AML-193 (cell line): ENCODE results near the gene SCN9A.

Source experiments
- DNase-seq, 2 experiments: peaks; one replicate each; lab custom pipeline; 2025; lab: John Stamatoyannopoulos, UW

SCN9A gene

DNA sequence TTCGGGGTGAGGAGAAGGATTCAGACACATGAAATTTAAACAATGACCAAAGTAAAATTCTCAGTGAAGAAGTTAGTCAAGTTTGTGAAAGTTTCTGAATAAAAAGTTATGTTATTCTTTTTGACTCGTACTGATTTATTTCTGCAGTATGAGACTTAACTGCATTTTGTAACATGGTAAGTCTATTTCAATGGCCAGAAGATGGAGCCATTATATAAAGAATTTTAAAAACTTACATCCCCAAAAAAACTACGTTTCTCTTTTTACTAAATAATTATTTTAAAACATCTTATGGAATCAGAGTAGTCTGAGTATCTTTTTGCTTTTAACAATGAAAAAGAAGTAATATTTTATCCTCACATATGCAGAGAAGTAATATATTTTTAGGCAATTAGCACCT lies 196.5 kb downstream of the SCN9A start:
- DNase-seq: no peak

- DNase-seq: no peak
Observed at GRCh38 chr2:166173263-166173662, 202.5 kb downstream of the SCN9A start.

DNA sequence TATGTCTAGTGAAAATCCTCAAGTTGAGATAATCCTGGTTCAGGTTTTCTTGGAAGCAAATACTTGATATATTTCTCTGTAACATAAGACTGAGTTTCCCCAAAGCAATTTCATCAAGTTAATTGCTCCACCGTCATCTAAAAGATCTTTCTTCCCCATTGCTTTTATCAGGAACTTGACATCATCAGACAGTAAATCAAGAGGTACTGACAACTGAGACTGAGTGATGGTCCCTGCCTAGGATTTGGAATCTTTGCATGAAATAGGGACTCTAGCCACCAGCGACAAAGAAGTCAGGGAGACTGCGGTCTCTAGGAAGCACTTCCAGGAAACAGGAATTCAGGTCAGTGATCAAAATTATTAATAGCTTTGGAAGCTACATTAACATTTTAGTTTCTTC lies 204.5 kb downstream of the SCN9A start:
- no peak for DNase-seq

GRCh38 chr2:166170356-166170755 lies 205.4 kb downstream of the SCN9A start:
- no peak for DNase-seq

GRCh38 chr2:166167449-166167848 lies 208.3 kb downstream of the SCN9A start:
- no peak for DNase-seq

DNA sequence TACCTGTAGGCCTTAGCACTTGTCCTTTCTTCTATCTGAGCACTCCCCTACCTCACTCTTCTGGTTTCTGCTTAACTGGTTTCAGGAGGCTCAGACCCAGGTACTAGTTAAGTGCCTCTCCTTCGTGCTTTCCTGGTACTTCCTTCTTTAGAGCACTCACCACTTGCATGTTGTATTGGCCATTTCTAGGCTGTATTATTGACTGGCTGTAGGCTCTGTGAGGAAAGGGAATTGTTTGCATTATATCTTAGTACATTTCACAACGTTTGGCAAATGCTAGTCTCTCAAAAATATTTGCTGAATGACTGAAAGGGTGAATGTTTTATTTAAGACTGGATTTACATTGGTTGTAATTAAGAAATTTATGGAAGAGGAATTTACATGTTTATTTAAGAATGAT lies 212.0 kb downstream of the SCN9A start:
- no peak for DNase-seq

- no peak for DNase-seq
Observed at GRCh38 chr2:166158546-166158945, 217.2 kb downstream of the SCN9A start.

- DNase-seq: no peak
Observed at GRCh38 chr2:166157578-166157977, 218.2 kb downstream of the SCN9A start.

DNA sequence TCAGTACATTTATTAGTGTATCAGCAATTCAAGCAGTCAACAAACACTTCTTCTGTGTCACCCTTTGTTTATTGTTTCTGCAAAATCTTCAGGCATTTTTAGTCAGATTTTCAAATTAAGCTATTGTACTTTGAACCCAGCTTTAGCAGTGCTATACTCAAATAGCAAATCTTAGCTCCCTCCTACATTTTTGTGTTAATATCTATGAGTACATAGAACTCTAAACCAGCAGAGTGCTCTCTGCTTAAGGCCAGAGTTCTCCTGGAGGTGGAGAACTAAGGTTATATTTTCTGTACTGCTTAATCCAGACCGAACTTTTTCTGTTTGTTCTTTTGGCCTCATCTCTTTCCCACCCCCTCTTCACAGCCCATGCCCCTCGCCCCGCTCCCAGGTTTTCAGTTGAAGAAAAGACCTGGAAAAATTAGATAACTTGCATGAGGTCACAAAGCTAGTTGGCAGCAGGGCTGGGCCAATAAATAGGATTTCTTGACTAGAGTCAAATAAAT lies 218.7 kb downstream of the SCN9A start:
- no peak for DNase-seq

GRCh38 chr2:166155589-166155988 lies 220.2 kb downstream of the SCN9A start:
- DNase-seq: no peak

- no peak for DNase-seq
Observed at GRCh38 chr2:166154685-166155338, 220.9 kb downstream of the SCN9A start.

DNA sequence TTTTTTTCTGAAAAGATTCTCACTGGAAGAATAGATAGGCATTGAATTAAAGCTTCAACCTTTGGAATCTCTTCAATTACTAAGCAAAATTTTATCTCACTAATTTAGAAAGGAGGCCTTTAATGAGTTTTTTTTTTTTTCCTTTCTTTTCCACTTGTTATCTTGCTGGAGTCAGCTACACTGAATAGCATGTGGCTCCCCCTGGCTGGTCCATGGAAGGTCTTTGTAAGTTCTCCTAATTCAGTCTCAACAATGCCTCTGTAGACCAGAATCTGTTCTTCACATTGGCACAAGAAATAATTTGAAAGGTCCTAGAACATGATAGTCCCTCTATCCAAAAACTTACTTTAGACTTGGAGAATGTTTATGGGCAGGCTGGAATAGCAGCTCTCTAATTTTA lies 223.7 kb downstream of the SCN9A start:
- no peak for DNase-seq

- no peak for DNase-seq
Observed at GRCh38 chr2:166148500-166149400, 227.0 kb downstream of the SCN9A start.

- no peak for DNase-seq
Observed at GRCh38 chr2:166147883-166148282, 227.9 kb downstream of the SCN9A start.
